HUES64 (cell line): ENCODE results near the gene SRP68.

Experiments used
- H3K27ac ChIP-seq: 2 replicates; pipeline ENCODE4 v1.7.0; 2013; ENCODE audit warnings: low read depth, low read length, inconsistent platforms
- H3K27me3 ChIP-seq: 2 replicates; pipeline ENCODE4 v1.6.1; 2013; ENCODE audit warnings: mild to moderate bottlenecking, low read length; ENCODE audit not compliant: insufficient read depth
- H3K36me3 ChIP-seq: 2 replicates; pipeline ENCODE4 v1.6.1; 2013; ENCODE audit warnings: mild to moderate bottlenecking, low read length; ENCODE audit not compliant: insufficient read depth
- H3K4me1 ChIP-seq: 2 replicates; pipeline ENCODE4 v1.6.1; 2013; ENCODE audit warnings: mild to moderate bottlenecking, low read length, moderate library complexity; ENCODE audit not compliant: insufficient read depth
- H3K4me3 ChIP-seq: 2 replicates; pipeline ENCODE4 v1.5.1; 2013; ENCODE audit warnings: mild to moderate bottlenecking, low read length, moderate library complexity
- H3K9ac ChIP-seq: 2 replicates; pipeline ENCODE4 v1.6.1; 2013; ENCODE audit warnings: mild to moderate bottlenecking, low read depth, low read length
- H3K9me3 ChIP-seq: 2 replicates; pipeline ENCODE4 v1.6.1; 2013; ENCODE audit warnings: low read depth, low read length; ENCODE audit not compliant: insufficient read depth
- WGBS: fragments of 150-250, 120-280 bp; methylation state at CpG from one replicate; pipeline ENCODE4 v1.1.7; 2013; ENCODE audit warnings: missing lambda C conversion rate; 5-methylcytosine and 5-hydroxymethylcytosine counted together

The SRP68 gene

DNA sequence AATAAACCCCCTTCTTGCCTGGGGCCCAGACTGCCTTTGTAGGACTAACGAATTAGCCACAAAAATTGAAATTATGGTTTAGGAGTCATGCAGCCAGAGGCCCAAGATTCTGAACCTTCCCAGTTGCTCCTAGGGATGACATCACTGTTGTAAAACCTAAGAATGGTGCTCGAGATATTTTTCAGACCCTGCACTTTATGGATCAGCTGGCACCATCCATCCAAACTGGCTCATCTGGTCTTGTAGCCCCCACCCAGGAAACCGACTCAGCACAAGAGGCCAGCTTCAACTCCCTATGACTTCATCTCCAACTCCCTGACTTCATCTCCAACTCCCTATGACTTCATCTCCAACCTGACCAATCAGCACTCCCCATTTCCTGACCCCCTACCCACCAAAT, 34.3 kb downstream of the SRP68 start:
- peaks cover 25% of the 10 kb centered on the region for H3K4me1 ChIP-seq
- 92% methylated on average over 3 of the region's 3 CpGs for WGBS
- H3K9me3 ChIP-seq: no peaks in the 10 kb centered on the region
- no peaks in the 10 kb centered on the region for H3K27me3 ChIP-seq
- no peak overlapping the region for H3K9ac ChIP-seq
- H3K27ac ChIP-seq: no peak overlapping the region
- H3K36me3 ChIP-seq: peaks cover 47% of the 10 kb centered on the region
- H3K4me3 ChIP-seq: no peak overlapping the region

DNA sequence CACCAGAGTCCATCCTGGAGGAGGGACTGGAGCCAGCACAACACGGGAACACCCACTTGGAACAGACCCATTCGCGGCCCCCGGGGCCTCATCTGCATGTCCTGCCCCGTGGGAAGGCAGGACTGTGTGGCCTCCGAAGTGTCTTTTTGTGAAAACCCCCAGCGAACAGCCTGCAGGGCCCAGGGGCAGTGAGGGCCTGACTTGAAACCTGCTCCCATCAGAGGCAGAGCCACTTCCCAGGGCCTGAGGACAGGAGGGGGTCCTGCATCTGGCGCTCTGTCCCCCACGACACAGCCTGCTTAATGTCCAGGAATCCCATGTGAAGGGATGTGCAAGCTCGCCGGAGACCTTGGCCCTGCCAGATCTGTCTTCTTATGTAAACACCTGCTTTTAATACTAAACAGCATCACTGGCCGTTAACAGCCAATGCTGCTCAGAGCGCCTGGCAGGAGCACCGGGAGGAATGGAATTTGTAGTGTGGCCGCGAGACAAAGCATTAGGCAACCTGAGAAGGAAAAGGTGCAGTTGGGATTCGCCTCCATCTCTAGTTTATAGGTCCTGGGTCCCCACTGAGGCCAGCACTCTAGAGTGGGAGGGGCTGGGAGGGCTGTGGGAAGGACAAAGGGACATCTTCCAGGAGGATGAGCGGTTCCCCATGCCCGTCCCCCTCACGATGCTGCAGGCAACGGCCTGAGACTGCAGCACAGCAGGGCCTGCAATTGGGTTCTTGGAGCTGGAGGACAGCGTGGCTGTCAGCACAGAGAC, 35.6 kb downstream of the SRP68 start:
- no peaks in the 10 kb centered on the region for H3K27me3 ChIP-seq
- 68% methylated on average over 22 of the region's 22 CpGs for WGBS
- H3K27ac ChIP-seq: 0 out of 2 replicates have a peak overlapping the region, but pooled peaks have one; percentile 26
- H3K4me1 ChIP-seq: peaks cover 25% of the 10 kb centered on the region
- H3K9ac ChIP-seq: no peak overlapping the region
- peaks cover 37% of the 10 kb centered on the region for H3K36me3 ChIP-seq
- H3K9me3 ChIP-seq: no peaks in the 10 kb centered on the region
- no peak overlapping the region for H3K4me3 ChIP-seq

DNA sequence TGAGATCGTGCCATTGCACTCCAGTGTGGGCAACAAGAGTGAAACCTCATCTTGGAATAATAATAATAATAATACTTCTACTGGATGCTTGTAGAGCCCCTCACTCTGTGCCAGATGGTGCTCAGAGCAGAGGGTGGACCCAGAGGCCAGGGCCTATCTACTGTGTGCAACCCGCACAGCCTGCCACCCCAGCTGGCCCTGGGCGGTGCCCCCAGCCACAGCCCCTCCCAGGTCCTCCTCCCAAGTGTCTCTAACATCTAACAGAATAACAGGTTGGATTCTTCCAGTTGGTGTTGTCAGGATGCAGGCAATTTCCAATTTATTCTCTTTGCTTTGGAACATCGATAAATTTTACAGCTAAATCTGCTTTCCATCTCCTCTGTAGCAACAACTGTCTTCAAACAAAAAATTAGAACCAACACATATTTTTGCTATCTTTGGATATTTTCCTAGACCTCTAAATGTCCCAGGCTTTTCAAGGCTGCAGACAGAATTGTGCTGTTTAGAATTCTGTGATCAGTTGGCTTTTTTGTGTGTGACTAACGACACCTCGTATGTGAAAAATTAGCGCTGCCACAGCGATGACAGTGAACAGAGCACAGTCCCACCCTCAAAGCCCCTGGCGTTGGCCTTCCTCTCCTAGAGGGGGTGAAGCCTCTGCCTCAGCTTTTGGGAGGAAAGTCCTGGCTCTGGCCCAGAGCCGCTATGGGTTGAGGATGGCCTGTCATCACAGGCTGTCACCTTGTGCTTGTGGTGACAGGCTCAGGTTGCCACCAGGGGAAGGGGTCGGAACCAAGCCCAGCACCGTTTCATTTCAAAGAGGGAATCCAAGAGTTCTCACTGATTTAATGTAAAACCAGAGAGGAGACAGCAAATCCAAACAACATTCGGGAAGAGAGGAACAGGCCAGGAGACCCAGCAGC, 37.6 kb downstream of the SRP68 start:
- Histone ChIP-seq H3K9me3 (no peaks in the 10 kb centered on the region), H3K9ac (no peak overlapping the region), H3K27me3 (no peaks in the 10 kb centered on the region), H3K4me1 (peaks cover 13% of the 10 kb centered on the region), H3K4me3 (no peak overlapping the region), H3K36me3 (peaks cover 17% of the 10 kb centered on the region), H3K27ac (no peak overlapping the region)
- WGBS: 94% methylated on average over 13 of the region's 13 CpGs

DNA sequence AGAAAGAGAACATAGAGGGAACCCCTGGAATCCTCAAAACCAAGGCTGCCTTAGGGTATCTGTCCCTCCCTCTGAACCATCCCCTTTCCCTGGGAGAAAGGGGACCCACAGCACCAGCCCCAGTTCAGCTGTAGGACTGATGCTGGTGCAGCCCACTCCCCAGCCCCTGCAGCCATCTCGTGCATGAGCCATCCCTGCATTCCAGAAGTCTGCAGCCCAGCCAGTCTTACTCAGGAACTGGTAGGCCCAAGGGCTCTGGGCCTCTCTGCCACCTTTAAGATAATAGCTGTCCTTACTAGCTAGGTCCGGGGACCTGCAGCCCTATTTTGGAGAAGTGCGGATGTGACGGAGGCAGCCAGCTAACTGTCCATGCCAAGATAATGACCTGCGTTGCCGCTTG, 39.2 kb downstream of the SRP68 start:
- Histone ChIP-seq H3K9me3 (no peaks in the 10 kb centered on the region), H3K27ac (no peak overlapping the region), H3K4me1 (peaks cover 14% of the 10 kb centered on the region), H3K9ac (no peak overlapping the region), H3K27me3 (no peaks in the 10 kb centered on the region), H3K36me3 (peaks cover 1% of the 10 kb centered on the region; the same call in 1 of the 2 replicates), H3K4me3 (no peak overlapping the region)
- 94% methylated on average over 6 of the region's 6 CpGs for WGBS

DNA sequence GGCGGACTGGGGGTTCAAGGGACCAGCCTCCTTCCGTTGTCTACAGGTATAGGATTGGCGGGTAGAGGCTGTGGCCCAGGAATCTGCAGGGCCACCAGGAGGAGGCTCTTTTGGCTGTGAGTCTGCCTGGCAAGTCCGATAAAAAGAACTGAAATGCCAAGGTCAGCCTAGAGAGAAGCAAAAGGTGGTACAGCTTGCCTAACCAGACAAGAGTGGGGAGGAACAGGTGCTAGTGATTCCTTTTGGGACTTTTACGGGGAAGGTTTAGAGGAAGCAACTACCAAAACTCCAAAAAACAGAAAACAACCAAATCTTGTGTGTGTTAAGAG, 39.6 kb downstream of the SRP68 start:
- no peak overlapping the region for H3K9ac ChIP-seq
- WGBS: 94% methylated on average over 4 of the region's 5 CpGs
- H3K27me3 ChIP-seq: no peaks in the 10 kb centered on the region
- H3K36me3 ChIP-seq: no peaks in the 10 kb centered on the region
- no peak overlapping the region for H3K4me3 ChIP-seq
- peaks cover 14% of the 10 kb centered on the region for H3K4me1 ChIP-seq
- no peak overlapping the region for H3K27ac ChIP-seq
- H3K9me3 ChIP-seq: no peaks in the 10 kb centered on the region

DNA sequence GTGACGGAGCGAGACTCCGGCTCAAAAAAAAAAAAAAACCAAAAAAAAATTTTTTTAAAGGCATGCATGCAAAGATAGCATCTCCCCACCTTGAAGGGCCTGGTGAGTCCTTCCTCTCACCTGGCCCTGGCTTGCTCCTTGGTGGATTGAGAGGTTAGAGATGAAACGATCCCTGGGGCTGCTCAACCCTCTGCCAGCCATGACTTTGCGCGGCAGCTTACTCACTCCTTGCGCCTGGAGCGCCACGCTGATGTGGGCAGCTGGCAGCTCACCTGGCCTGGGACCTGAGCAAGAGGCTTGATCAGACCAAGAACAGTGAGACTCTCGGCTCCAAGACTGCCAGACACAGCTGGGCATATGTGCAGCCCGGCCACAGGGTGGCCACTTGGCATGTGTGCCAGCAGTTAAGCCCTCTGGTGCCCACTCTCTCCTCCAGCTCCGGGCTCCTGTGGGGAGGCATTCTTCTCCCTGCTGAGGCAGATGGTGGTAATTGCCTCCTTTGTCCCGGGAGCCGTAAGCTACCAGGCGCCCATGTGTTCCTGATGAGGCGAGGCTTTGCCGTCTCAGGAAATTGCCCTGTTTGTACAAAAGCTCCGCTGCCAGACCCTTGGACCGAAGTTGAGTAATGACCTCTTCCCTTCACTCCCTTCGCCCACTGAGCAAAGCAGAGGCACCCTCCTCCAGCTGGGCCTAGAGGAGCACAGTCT, 40.1 kb downstream of the SRP68 start:
- 94% methylated on average over 20 of the region's 20 CpGs for WGBS
- Histone ChIP-seq H3K36me3 (no peaks in the 10 kb centered on the region), H3K9me3 (no peaks in the 10 kb centered on the region), H3K4me1 (peaks cover 14% of the 10 kb centered on the region), H3K27me3 (no peaks in the 10 kb centered on the region), H3K27ac (no peak overlapping the region), H3K4me3 (no peak overlapping the region), H3K9ac (no peak overlapping the region)

DNA sequence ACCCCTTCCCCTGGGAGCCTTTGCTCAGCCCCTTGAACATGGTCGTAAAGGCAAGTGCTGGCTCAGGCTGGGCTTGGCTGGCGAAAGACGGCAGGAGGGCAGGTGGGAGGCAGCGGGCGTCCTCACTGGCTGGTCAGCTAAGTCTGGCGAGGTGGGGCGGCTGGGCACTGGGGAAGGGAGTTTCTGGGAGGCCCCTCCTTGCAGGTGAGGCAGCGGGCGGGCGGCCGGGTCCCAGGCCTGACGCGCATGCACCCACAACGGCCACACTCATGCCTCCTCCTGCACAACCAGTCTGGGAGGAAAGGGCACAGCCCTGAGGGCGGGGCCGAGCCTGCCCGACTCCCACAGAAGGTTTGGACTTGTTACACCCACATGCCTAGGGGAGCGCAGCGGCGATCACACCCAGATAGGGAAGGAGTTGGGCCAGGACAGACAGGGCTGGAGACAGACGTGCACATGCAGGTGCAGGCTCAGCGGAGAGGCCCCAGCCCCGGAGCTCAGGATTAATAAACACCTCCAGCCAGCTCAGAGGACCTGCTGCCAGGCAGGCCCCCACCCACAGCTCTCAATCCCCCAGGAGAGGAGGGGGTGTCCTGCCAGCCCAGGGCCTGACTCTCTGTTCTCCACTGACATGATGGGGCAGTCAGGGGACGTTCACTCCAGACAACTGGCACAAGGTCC, 45.0 kb downstream of the SRP68 start, which contains the start of gene EVPL:
TSS of gene EVPL (minus strand) at position 148 of the 681 bp plus-strand sequence. CDS start at position 40, 108 bp downstream.
- Histone ChIP-seq H3K9me3 (no peaks in the 10 kb centered on the region), H3K36me3 (no peaks in the 10 kb centered on the region), H3K4me1 (peaks cover 6% of the 10 kb centered on the region; the same call in 1 of the 2 replicates), H3K27me3 (no peaks in the 10 kb centered on the region), H3K9ac (no peak within 1 kb of the TSS), H3K4me3 (no peak within 1 kb of the TSS), H3K27ac (no peak within 1 kb of the TSS)
- 86% methylated on average over 24 of the region's 24 CpGs for WGBS

DNA sequence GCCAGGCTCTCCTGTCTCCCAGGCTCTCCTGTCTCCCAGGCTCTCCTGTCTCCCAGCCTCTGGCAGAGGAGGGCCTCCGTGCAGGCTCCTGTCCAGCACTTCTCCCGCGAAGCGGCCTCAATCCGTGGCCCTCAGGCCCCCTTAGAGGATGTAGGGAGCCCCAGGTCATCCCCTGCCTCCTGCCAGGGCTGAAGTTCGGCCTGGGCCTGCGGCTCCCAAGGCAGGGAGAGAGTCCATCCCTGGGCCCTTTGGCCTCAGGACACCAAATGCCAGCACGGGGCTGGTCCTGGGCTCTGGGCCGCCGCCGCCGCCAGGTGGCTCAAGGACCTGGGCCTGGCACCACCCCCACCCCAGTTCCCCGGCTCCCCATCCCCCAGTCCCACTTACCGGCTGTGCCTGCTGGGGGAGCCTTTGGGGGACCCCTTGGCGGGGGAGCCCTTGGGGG, 45.6 kb downstream of the SRP68 start:
- 92% methylated on average over 15 of the region's 15 CpGs for WGBS
- H3K4me3 ChIP-seq: no peak overlapping the region

DNA sequence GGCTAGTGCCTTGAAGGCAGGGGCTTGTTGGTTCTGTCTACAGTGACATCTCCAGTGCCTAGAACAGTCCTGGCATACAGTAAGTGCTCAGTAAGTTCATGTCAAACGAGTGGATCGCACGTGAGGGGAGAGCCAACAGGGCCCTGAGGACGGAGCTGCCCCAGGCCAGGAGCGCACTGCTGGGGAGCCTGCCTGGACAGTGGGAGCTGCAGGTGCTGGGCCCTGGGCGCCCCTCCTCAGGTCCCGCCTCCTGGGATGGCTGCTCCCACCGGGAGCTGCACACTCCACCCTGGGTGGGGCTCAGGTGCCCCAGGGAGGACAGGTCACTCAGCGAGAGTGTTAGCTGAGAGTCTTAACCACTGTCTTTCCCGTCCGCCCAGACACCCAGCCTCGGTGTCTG, 47.0 kb downstream of the SRP68 start:
- Histone ChIP-seq H3K4me3 (no peak overlapping the region), H3K9me3 (no peaks in the 10 kb centered on the region), H3K27ac (no peak overlapping the region), H3K9ac (no peak overlapping the region), H3K4me1 (peaks cover 6% of the 10 kb centered on the region; the same call in 1 of the 2 replicates), H3K36me3 (no peaks in the 10 kb centered on the region), H3K27me3 (no peaks in the 10 kb centered on the region)
- WGBS: 95% methylated on average over 12 of the region's 12 CpGs

More for the DNA sequence above, 45.6 kb downstream of the SRP68 start:
- H3K9ac ChIP-seq: no peak overlapping the region
- H3K27ac ChIP-seq: no peak overlapping the region
- peaks cover 6% of the 10 kb centered on the region; the same call in 1 of the 2 replicates for H3K4me1 ChIP-seq
- no peaks in the 10 kb centered on the region for H3K9me3 ChIP-seq
- no peaks in the 10 kb centered on the region for H3K36me3 ChIP-seq
- no peaks in the 10 kb centered on the region for H3K27me3 ChIP-seq

DNA sequence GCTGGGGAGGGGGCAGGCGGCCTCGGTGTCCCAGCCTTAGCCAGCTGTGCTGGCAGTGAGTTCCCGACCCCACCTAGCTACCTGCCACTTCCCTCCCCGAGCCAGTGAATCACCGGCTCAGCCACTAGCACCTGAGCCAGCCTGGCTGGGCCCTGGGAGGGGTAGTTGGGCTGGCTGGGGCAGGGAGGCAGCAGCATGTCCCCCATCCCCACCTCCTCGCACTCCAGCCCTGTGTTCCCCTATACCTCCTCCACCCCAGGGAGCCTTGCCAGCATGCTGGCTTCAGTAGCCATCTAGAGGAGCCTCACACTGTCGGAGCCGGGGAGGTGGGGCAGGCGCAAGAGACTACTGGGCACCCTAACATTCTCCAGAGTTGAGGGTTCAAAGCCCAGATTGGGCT, 48.0 kb downstream of the SRP68 start:
- H3K9me3 ChIP-seq: no peaks in the 10 kb centered on the region
- H3K9ac ChIP-seq: no peak overlapping the region
- no peaks in the 10 kb centered on the region for H3K4me1 ChIP-seq
- WGBS: 90% methylated on average over 9 of the region's 9 CpGs
- H3K27me3 ChIP-seq: no peaks in the 10 kb centered on the region
- no peaks in the 10 kb centered on the region for H3K36me3 ChIP-seq
- no peak overlapping the region for H3K27ac ChIP-seq
- no peak overlapping the region for H3K4me3 ChIP-seq
